ENCODE results near the gene C17orf113.
"Not testable (repeated sequence)": the region's sequence is repeated elsewhere in the genome, so short reads cannot be mapped to it uniquely, and the experiment has no call there.

The C17orf113 gene

DNA sequence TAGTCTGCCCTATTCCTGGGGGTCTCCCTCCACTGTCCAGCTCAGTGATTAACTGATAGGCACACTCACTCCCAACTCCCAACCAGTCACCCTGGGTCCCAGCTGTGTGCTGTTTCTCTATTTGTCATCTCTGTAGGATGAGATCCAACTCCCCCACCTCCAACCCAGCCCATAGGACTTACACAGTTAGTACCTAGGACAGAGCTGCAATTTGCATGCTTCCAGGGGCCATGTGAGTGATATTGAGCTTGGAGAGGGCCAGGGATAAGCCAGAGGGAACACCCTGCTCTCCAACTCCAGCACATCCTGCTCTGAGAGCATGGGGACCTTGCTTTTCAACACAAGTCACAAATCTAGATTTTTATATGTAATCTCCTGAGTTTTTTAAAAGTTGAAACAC, 8.8 kb downstream of the C17orf113 start:
- no peak for DNase-seq

DNA sequence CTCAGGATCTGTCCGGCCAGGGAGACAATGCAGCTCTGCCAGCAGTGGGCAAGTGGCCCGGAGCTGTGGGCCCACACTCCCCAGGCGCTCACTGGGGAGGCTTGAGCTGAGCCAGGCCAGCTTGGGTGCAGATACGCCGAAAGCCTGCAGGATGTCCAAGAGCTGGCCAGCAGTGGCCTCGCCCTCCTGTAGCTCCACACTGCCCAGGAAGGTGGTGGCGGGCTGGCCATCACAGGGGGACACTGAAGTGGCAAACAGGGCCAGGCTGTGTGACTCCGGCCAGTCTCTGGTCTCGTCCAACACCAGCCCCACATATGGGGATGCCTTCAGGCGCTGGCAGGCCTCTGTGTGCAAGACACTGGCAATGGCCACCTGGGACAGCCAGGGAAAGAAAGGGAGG, 9.6 kb downstream of the C17orf113 start:
- DNase-seq, result no peak

DNA sequence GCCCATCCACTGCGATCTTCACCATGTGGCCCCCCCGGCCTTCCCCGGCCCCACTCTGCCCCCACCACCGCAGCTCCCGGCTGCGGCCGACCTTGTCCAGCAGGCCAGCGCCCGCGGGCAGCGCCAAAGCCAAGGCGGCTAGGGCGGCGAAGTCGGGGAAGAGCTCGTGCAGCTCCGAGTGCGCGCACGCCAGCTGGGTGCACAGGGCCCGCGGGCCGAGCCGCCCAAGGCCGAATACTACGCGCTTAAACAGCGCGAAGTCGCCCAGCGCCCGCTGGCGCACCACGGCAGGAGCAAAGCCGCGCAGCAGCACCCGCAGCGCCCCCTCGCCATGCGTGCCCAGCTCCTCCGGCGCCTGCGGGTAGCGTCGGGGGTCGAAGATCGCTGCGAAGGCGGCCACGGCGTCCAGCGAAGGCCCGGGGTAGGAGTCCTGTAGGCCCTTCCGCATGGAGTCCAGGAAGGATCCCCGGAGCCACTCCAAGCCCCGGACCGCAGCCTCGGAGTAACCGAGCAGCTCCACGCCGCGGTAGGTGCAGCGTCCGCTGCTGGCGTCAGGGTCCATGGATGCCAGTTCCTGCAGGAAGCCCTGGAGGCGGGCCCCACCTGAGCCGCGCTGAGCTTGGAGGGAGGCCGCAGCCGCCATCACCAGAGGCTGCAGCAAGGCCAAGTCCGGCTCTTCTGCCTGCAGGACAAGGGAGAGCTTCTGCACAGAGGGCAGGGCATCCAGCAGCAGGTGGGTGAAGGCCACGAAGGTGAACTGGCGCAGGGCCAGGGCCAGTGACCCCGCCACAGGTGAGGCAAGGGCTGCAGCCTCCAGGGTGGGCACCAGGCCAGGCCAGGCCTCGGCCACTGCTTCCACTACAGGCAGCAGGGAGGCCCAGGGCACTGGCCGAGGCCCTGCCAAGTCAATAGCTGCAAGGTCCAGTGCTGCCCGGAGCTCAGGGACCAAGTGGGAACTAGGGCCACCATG, 10.3 kb downstream of the C17orf113 start:
- no peak for DNase-seq

DNA sequence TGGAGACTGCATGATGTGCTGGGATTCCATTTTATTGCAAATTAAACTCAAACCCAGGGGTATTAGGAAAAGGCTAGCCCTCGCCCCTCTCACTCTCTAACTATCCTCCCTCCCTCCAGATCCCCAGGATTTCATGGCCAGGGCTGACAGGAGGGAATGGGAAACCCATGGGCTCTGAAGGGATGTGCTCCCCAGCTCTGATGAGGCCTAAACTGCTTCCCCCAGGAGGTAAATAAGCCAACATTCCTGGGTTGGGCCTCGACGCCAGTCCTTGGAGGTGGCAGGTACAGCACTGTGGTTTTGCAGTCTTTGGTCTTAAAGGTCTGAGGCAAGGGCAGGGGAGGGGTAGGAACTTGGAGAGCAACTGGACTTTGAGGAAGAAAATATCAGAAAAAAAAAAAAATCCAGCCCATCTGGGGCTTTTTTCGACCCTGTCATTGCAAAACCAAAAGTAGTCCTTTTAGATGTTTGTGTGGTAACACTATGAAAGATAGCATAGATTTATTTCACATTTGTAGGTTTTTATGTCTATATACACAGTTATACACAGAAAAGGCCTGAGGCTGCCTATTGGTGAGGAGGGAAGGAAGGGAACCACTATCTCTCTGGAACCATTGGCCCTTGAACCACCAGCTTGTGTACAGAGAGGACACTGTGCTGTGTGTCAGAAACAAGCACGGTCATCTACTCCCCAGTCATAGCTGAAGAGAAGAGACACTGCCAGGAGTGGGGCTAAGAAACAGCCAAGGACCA, 12.0 kb downstream of the C17orf113 start:
- no peak for DNase-seq

DNA sequence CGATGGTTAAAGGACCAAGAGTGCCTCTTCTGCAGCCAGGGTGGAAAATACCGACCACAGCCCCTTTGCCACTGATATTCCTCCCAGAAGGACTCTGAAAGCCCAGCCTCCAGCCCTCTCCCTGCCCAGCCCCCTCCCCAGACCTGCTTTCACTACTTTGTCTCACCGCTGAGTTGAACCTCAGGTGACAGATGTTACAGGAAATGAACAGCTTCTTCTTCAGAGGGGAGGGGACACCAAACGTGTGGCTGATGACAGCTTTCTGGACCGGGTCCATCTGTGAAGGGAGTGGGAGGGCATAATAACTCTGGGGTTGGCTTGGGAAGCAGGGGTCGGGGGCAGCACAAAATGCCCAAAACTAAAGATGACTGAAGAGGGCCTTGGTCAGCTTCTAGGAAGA, 16.3 kb downstream of the C17orf113 start:
- no peak for DNase-seq

DNA sequence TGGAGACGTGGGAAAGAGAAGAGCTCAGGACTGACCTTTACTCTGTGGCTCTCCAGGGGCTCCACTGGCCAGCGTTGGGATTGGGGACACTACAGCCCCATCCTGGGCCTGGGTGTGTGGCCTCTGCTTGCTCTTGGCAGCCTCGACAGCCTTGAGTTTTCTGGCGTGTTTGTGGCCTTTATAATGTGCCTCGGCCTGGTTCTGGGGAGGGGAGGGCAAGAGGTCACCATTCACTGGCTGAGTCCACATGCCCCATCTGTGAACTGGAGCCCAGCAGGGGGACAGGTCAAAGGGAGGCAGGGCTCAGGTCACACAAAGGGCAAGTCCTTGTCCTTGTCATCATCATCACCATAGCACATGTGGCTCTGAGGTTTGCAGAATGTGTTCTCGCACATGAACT, 18.8 kb downstream of the C17orf113 start:
- no peak for DNase-seq

DNA sequence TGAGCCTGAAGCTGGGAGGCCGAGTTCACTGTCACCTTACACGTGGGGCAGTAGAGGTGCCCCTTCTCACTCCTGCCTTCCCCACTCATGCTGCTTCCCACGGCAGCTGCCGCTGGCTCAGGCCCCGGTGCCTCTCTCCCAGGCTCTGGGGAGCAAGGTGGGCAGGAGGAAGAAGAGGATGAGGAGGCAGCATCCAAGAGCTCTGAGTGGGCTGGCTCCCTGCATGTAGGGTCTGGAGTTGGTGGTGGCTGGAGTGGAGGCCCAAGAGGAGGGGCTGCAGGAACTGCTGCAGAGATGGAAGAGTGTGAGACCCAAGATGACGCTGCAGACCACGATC, 21.6 kb downstream of the C17orf113 start:
- DNase-seq, result no peak

DNA sequence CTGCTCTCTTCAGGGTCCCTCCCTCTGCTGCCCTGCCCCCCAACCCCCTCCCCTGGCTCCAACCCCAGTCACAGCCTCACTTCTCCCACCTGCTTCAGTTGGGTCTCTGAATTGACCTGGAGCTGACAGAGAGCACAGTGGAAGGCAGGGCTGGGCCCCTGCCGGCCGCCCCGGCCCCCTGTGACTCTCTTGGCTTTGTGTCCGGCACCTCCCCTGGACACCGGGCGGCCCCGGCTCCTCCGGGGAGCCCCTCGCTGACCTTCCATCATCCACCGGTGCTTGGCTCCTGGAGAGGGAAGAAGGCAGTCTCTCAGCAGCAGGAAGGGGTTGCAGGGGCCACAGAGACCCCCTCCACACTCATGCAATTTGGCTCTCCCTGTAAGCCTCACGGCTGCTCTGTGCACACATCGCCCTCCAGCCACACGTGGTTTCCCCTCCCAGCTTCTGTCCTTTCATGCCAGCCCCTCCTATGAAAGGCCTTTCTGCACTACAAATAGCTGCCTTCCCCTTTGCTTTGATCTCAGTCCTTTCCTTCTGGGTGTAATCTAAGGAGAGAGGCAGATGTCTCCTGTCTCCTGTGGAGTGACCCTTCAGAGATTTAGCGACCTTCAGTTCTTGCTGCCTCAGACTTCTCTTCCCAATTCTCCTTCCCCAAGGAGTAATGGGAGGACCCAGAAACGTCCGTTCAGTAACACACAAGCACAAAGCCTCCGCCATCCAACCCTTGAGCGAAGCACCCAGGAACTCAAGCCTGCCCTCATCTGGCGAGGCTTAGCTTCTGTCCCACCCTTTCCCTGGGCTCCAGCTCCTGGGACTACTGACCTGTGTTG, 22.2 kb downstream of the C17orf113 start:
- no peak for DNase-seq

DNA sequence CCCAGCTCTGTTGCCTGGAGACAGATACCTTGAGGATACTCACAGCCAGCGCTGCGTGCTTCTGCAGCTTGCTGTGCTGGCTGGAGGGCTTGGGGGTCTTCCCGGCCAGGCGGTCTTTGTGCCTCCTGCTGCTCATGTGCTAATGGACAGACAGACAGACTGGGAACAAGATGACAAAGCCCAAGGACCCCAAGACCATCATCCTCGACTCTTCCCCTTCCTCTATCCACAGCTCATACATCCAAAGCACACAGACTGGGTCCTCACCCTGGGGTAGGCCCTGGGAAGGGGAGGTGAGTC, 22.9 kb downstream of the C17orf113 start:
- DNase-seq, result no peak

DNA sequence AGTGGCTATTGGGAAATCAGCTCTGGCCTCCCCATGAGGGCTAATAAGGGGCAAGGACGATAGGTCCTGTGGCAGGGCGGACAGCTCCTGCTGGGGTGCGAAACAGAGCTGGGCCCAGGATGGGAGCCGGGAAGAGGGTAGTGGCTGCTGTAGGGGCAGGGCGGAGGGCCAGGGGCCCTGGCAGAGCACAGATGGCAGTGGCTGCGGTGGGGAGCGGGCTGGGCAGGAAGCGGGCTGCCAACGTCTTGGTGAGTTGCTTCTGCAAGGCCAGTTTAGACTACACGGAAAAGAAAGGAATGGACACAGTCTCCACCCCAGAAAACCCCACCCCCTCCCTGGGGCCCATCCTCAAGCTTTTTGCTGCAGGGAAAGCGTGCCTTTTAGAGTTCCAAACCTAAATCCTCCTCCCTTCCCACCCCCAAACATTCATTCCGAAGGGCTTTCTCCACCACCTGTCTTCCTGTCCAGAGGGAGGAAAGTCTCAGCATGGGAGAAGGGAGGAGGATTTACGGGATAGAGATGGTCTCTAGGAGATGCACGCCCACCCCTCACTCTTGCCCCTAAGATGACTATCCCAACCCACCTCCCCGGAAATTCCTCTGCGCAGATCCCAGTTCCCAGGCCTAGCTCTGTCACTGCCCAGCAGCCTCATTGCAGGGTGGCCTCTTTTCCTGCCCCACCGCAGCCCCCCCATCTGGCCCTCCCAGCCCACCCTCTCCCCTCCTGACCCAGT, 23.4 kb downstream of the C17orf113 start:
- no peak for DNase-seq

DNA sequence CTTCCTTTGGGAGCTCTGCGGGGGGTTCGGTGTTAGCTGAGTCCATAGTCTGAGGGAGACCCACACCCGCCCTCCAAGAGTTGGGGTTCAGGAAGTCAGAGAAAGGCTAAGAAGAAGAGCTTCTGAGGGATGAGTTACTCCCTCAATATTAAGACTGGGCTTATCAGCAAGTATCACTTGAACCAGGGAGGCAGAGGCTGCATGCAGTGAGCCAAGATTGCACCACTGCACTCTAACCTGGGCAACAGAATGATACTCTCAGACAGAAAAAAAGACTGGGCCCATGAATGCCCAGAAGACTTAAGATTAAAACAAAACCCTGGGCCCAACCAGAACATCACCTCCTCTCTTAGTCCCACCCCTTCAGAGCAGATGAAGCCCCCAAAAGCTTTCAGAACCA, 24.5 kb downstream of the C17orf113 start:
- no peak for DNase-seq

DNA sequence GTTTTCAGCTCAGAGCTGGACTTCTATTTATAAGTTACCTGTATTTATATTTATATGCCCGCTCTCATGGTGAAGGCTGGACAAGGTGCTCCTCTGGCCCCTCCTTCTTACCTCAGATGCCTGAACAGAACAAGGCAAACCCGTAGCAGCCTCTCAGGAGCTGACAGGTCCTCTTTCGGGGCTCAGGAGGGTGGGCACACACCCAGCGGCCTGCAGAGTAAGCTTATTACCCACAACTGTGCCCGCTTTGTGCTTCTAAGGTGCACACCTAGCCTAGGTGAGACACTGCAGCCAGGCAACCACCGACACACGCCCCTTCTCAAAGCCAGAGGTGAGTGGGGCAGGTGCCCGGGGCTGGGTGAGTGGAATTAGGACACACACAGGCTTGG, 25.2 kb downstream of the C17orf113 start:
- no peak for DNase-seq

DNA sequence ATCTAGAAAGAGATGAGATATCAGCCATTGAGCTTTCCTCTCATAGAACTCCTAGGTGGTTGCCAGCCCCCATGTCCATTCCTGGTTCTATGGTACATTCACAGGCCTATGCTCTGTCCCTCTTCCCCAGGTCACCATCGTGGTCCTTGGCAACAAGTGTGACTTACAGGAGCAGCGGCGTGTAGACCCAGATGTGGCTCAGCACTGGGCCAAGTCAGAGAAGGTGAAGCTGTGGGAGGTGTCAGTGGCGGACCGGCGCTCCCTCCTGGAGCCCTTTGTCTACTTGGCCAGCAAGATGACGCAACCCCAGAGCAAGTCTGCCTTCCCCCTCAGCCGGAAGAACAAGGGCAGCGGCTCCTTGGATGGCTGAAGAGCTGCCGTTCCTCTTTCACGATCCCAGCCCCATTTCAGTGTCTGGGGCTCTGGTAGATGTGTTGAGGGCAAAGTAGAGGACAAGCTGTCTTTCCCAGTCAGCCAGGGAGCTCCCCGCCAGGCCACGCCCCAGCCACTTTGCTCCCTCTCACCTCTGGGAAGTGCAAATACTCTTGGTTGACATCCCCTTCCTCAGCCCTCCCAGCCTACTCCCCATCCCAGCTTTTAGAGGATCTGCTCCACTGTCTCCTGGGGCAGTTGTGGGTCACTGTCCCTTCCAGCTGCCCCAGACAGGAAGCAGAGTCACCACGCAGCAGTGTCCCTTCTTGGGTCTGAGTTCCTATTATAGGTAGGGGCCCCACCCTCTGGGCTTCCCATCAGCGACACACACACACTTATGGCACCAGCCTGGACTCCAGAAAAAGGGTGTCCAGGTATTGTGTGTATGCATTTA, 26.7 kb downstream of the C17orf113 start:
- DNase-seq, result peak; percentile 8

DNA sequence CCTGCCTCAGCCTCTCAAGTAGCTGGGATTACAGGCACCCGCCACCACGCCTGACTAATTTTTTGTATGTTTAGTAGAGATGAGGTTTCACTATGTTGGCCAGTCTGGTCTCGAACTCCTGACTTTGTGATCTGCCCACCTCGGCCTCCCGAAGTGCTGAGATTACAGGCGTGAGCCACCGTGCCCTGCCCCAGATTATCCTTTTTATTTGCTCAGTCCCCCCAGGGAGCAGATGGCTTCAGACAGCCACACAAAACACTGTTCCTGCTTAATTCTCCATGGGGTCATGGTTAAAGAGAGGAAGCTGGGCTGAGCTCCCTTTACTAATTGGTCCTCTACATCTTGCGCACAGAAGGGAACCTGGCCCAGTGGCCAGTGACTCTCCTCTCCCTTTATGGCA, 29.6 kb downstream of the C17orf113 start:
- DNase-seq, result not testable (repeated sequence)

DNA sequence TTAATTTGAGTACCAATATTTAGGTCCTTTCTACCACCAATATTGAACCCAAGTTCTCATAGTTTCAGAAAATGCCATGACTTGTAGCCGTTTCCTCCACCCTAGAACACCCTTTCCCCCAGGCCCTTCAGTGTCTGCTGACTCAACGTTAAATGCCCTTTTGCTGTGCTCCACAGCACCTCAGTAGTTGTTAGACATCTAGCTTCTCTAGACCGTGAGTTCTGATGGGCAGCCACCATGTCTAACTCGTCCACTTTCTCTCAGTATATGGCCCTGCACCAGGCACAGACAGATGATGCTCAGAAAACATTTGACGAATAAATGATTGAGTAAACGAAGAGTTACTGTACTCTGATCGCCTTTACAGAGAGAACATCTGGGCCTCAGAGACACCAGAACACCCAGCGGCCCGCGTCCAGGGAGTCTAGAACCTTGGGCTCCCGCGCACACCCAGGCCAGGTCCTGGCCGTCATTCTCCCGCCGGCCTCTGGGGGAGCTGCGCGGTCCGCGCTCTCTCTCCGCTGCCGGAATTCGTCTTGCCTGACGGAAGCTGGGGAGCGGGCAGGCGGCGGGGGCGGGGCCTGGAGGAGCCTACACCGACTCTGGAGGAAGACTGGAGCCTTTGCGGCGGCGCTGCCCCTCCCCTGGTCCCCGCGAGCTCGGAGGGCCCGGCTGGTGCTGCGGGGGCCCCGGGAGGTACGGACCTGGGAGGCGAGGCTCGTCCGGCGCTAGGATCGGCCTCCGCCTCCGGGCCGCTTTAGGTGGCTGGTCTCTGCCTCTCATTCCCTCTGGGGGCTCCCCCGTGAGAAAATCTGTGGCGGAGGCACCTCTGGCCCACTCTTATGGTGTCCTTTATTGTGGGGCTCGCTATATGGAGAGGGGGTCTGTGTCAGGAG, 30.6 kb downstream of the C17orf113 start, which contains the start of gene NKIRAS2:
Gene NKIRAS2 (plus strand): TSS at position 582 of the 896 bp plus-strand sequence. CDS start 1,488 bp downstream, outside the sequence.
- DNase-seq, result peak; percentile 92

DNA sequence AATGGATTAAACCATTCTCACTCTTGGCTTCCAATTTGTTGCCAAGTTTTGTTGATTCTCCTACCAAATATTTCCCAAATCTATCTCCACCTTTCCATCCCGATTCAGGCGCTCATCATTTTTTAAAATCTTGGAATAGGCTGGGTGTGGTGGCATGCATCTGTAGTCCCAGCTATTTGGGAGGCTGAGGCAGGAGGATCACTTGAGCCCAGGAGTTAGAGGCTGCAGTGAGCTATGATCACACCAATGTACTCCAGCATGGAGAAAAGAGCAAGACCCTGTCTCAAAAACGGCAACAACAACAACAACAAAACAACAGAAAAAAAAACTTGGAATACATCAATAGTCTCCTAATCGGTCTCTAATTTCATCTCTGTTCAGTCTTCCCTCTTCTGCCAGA, 31.4 kb downstream of the C17orf113 start:
- DNase-seq, result no peak

DNA sequence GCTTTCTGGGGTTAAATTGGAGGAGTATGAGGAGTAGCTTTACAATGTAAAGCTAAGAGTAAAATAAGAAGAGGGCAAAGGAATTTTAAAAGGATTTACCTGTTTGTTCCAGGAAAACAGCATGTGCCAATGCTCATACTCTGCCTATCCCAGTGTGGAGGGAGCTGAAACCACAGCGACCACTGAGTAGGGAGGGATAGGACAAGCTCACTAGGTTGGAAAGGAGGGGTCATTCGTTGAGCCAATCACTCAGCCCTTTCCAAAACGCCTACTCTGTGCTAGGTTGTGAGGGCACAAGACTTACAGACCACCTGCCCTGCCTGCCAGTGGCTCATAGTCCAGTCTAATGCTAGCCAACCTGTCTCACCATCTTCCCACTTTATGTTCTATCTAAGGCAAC, 32.1 kb downstream of the C17orf113 start:
- no peak for DNase-seq

DNA sequence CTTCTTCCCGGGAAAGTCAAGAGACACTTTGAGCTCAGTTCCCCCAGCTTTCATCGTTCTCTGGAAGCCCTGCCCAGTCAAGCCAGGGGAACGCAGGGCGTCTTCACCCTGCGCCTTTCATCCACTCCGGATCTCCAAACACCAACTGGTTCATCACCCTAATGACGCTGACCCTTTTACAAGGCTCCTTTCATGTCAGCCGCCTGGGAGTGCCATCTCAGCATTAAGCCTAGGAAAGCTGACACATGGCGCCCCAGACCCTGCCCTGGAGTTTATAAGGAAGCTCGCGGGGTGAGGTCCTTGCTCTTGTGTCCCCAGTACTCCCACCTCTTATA, 32.6 kb downstream of the C17orf113 start:
- DNase-seq, result no peak

DNA sequence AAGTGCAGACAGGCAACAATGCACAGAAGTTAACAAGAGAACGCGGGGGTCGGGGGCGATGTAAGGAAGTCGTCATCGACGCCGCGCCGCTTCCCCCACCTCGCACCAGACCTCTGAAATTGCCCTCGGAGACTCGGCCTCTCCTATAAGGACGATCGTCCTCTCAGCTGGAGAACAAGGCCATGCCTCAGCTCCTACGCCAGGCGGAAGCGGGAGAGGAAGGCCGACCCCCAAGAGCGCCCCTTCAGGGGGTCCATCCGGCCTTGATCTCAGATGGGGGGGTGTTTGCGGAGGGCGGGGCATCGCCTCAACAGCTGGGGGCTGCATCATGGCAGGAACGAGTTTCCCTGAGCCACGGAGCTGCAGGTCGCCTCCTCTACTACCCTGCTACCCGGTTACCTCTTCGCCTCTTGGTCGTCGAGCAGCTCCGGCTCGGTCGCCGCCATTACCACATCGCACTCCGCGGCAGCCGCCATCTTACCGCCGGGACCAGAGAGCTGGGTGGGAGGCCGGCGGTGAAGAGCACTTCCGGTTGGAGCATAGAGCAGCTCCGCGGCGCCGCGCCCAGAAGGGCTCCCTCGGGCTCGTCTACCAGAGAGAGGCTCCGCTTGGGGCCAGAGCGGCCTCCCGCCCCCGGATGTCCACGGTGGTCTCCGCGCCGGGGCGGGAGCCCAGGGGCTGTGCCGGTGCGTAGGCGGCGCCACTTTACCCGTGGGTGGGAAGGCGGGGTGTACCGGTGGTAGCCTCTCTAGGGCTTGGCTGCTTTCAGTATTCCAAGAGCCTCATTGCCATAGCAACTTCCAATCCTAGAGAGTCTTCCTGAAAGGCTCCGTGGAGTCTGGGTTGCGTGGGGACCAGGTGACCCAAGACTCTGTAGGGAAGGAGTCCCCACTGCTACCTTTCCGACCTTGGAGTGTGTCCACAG, 33.2 kb downstream of the C17orf113 start, which contains the start of gene DNAJC7:
Gene DNAJC7 (minus strand): TSS at position 499 of the 925 bp plus-strand sequence. CDS start 23 bp downstream, at position 476.
- peak; percentile 91 for DNase-seq
